Measurements from ENCODE around the gene HNRNPH1. TPM values are rescaled to one million over a fixed set of nuclear protein-coding genes. Genes with fewer than 3 reads are reported as not detected.

Gene HNRNPH1
- total RNA-seq, 1 donor from 2014 or later: 348 TPM

GRCh38 chr5:179588166-179588565, 35.3 kb downstream of the HNRNPH1 start:
- TF ChIP-seq, protein P1, sequence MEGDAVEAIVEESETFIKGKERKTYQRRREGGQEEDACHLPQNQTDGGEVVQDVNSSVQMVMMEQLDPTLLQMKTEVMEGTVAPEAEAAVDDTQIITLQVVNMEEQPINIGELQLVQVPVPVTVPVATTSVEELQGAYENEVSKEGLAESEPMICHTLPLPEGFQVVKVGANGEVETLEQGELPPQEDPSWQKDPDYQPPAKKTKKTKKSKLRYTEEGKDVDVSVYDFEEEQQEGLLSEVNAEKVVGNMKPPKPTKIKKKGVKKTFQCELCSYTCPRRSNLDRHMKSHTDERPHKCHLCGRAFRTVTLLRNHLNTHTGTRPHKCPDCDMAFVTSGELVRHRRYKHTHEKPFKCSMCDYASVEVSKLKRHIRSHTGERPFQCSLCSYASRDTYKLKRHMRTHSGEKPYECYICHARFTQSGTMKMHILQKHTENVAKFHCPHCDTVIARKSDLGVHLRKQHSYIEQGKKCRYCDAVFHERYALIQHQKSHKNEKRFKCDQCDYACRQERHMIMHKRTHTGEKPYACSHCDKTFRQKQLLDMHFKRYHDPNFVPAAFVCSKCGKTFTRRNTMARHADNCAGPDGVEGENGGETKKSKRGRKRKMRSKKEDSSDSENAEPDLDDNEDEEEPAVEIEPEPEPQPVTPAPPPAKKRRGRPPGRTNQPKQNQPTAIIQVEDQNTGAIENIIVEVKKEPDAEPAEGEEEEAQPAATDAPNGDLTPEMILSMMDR (IDR thresholded peaks at IDR 0.05): no peak
- H3K4me1 Mint-ChIP-seq (ENCODE audit: low read depth): peaks cover 18% of the 10 kb centered on the region
- H3K9me3 Mint-ChIP-seq (ENCODE audit: low read depth): no peaks in the 10 kb centered on the region
- DNase-seq (ENCODE audit: low spot score): no peak
- H3K4me3 Mint-ChIP-seq (ENCODE audit: unreplicated experiment): no peak overlapping the region
- peaks cover 33% of the 10 kb centered on the region for H3K36me3 Mint-ChIP-seq (ENCODE audit: low read depth)
- H3K27me3 Mint-ChIP-seq (ENCODE audit: low read depth): no peaks in the 10 kb centered on the region
- H3K27ac Mint-ChIP-seq (ENCODE audit: unreplicated experiment): peak overlapping the region; percentile 24

- no peaks in the 10 kb centered on the region for H3K9me3 Mint-ChIP-seq (ENCODE audit: low read depth)
- H3K4me3 Mint-ChIP-seq (ENCODE audit: unreplicated experiment): no peak overlapping the region
- H3K27ac Mint-ChIP-seq (ENCODE audit: unreplicated experiment): peak overlapping the region; percentile 14
- TF ChIP-seq, protein P1 (IDR thresholded peaks at IDR 0.05): no peak
- DNase-seq (ENCODE audit: low spot score): no peak
- peaks cover 27% of the 10 kb centered on the region for H3K36me3 Mint-ChIP-seq (ENCODE audit: low read depth)
- peaks cover 18% of the 10 kb centered on the region for H3K4me1 Mint-ChIP-seq (ENCODE audit: low read depth)
- H3K27me3 Mint-ChIP-seq (ENCODE audit: low read depth): no peaks in the 10 kb centered on the region
Observed at GRCh38 chr5:179585941-179586401, 37.5 kb downstream of the HNRNPH1 start.

- H3K4me1 Mint-ChIP-seq (ENCODE audit: low read depth): no peaks in the 10 kb centered on the region
- no peak overlapping the region for H3K27ac Mint-ChIP-seq (ENCODE audit: unreplicated experiment)
- H3K4me3 Mint-ChIP-seq (ENCODE audit: unreplicated experiment): no peak overlapping the region
- peaks cover 26% of the 10 kb centered on the region for H3K36me3 Mint-ChIP-seq (ENCODE audit: low read depth)
- no peaks in the 10 kb centered on the region for H3K27me3 Mint-ChIP-seq (ENCODE audit: low read depth)
- no peaks in the 10 kb centered on the region for H3K9me3 Mint-ChIP-seq (ENCODE audit: low read depth)
- TF ChIP-seq, protein P1 (IDR thresholded peaks at IDR 0.05): no peak
- DNase-seq (ENCODE audit: low spot score): no peak
Observed at GRCh38 chr5:179577286-179577960, 46.0 kb downstream of the HNRNPH1 start.

DNA sequence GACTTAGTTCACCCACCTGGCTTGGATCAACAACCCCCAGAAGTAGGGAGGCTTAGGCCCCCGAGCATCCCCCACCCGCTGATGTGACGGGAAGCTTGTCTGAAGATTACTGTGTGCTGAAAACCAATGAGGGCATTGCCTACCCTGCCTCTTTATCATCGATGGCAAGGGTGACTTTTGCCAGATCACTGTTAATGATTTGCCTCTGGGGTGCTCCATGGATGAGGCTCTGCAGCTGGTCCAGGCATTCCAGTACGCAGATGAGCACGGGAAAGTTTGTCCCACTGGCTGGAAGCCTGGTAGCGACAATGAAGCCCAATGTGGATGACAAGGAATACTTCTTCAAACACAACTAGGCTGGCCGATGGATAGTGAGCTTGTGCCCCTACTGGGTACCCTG, 51.1 kb downstream of the HNRNPH1 start:
- H3K4me3 Mint-ChIP-seq (ENCODE audit: unreplicated experiment): no peak overlapping the region
- H3K4me1 Mint-ChIP-seq (ENCODE audit: low read depth): no peaks in the 10 kb centered on the region
- peaks cover 32% of the 10 kb centered on the region for H3K36me3 Mint-ChIP-seq (ENCODE audit: low read depth)
- H3K27me3 Mint-ChIP-seq (ENCODE audit: low read depth): no peaks in the 10 kb centered on the region
- H3K9me3 Mint-ChIP-seq (ENCODE audit: low read depth): no peaks in the 10 kb centered on the region
- TF ChIP-seq, protein P1 (IDR thresholded peaks at IDR 0.05): no peak
- no peak overlapping the region for H3K27ac Mint-ChIP-seq (ENCODE audit: unreplicated experiment)
- DNase-seq (ENCODE audit: low spot score): no peak

DNA sequence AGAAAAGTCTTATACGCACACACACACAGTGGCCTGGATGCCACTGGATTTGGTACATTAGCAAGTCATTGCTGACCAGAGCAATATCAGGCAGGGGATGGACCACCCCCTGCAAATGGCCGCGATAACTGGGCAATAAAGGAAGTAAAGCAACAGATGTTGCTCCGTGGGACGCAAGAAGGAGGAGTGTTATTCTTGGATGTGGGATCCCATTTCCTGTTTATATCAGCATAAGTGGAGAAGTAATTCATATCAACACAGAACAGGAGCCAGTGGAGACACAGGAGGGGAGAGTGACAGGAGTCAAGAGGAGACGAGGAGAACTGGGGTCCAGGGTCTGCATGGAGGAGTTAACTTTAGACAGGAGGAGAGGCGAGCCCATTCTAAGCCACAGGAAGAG, 54.8 kb downstream of the HNRNPH1 start:
- H3K27me3 Mint-ChIP-seq (ENCODE audit: low read depth): no peaks in the 10 kb centered on the region
- no peaks in the 10 kb centered on the region for H3K4me1 Mint-ChIP-seq (ENCODE audit: low read depth)
- no peak for DNase-seq (ENCODE audit: low spot score)
- TF ChIP-seq, protein P1 (IDR thresholded peaks at IDR 0.05): no peak
- H3K36me3 Mint-ChIP-seq (ENCODE audit: low read depth): peaks cover 28% of the 10 kb centered on the region
- H3K9me3 Mint-ChIP-seq (ENCODE audit: low read depth): no peaks in the 10 kb centered on the region
- H3K27ac Mint-ChIP-seq (ENCODE audit: unreplicated experiment): no peak overlapping the region
- H3K4me3 Mint-ChIP-seq (ENCODE audit: unreplicated experiment): no peak overlapping the region
